HepG2 (cell line): Measurements from ENCODE around the gene SLC25A14. TPM values are rescaled to one million over a fixed set of nuclear protein-coding genes. Genes with fewer than 3 reads are reported as not detected.

ENCODE experiments used
- FOSL2 ChIP-seq: sonication (generic); formaldehyde crosslinking; IDR thresholded peaks from 2 replicates; pipeline ENCODE4 v1.4.0; 2020; ENCODE audit warnings: missing genetic modification reagents
- PPARG ChIP-seq: conservative IDR thresholded peaks from 2 replicates; pipeline ENCODE4 v1.6.1; 2016; ENCODE audit warnings: missing biosample characterization, missing genetic modification reagents
- TCF7 ChIP-seq: sonication (generic); IDR thresholded peaks from 2 replicates; pipeline ENCODE4 v1.6.1; 2016; ENCODE audit warnings: antibody characterized with exemption, low read depth
- THAP11 ChIP-seq: IDR thresholded peaks from 2 replicates; pipeline ENCODE4 v1.6.1; 2016; ENCODE audit warnings: missing biosample characterization, missing genetic modification reagents
- ZFP1 ChIP-seq: IDR thresholded peaks from 2 replicates; pipeline ENCODE4 v1.6.1; 2016
- ZNF773 ChIP-seq: sonication (generic); formaldehyde crosslinking; IDR thresholded peaks from 2 replicates; pipeline ENCODE4 v1.4.0; 2020; ENCODE audit warnings: missing genetic modification reagents, borderline replicate concordance
- ZNF790 ChIP-seq: sonication (generic); formaldehyde crosslinking; IDR thresholded peaks from 2 replicates; pipeline ENCODE4 v1.8.0; 2022; ENCODE audit warnings: missing genetic modification reagents, mild to moderate bottlenecking, borderline replicate concordance
- polyA plus RNA-seq, 8 experiments: library from polyadenylated mRNA; depleted of rRNA in 3 of 8; stranded (reverse) in 7 of 8; unstranded in 1 of 8; fragments of >200 nt; fragmentation: Illumina TruSeq in 4 of 8; extraction: Trizol in 4 of 8; gene quantifications; 2 replicates each; pipeline versions ENCODE4 v1.2.1 to v1.2.3, GENCODE V29; 2011 to 2016; ENCODE audit warnings: low read depth in 4 of 8, missing spikeins in 1 of 8, mixed read lengths in 1 of 8; ENCODE audit not compliant: insufficient read depth in 1 of 8
- total RNA-seq, 5 experiments: library from RNA; depleted of rRNA; stranded (reverse); fragments of >200 nt; fragmentation: Illumina TruSeq; extraction: Trizol; gene quantifications; 2 replicates each; pipeline ENCODE4 v1.2.3, GENCODE V29; 2016; ENCODE audit warnings: low read depth in 1 of 5
- TF ChIP-seq, protein P1 (sequence below): sonication (generic); formaldehyde crosslinking; IDR thresholded peaks from 2 replicates; pipeline ENCODE4 v1.4.0; 2020; ENCODE audit warnings: missing genetic modification reagents
- TF ChIP-seq, protein P2 (sequence below): IDR thresholded peaks from 2 replicates; pipeline ENCODE4 v1.6.1; 2012; ENCODE audit warnings: inconsistent platforms
- TF ChIP-seq, protein P3 (sequence below): IDR thresholded peaks from 2 replicates; pipeline ENCODE4 v1.6.1; 2016; ENCODE audit warnings: mild to moderate bottlenecking
- TF ChIP-seq, protein P4 (sequence below): sonication (generic); formaldehyde crosslinking; IDR thresholded peaks from 2 replicates; pipeline ENCODE4 v1.5.0; 2020; ENCODE audit warnings: missing genetic modification reagents
- TF ChIP-seq, protein P5 (sequence below): sonication (generic); formaldehyde crosslinking; conservative IDR thresholded peaks from 2 replicates; pipeline ENCODE4 v1.4.0; 2020; ENCODE audit warnings: mild to moderate bottlenecking, missing genetic modification reagents, moderate library complexity
- TF ChIP-seq, protein P6 (sequence below): sonication (generic); formaldehyde crosslinking; IDR thresholded peaks from 2 replicates; pipeline ENCODE4 v1.4.0; 2020; ENCODE audit warnings: missing genetic modification reagents

SLC25A14 gene
- total and polyA plus RNA-seq, 2 of the 13 experiments (the other 11 are each of a cell fraction or from before 2014, with no cell fraction given): 14.0 to 15.6 TPM

DNA sequence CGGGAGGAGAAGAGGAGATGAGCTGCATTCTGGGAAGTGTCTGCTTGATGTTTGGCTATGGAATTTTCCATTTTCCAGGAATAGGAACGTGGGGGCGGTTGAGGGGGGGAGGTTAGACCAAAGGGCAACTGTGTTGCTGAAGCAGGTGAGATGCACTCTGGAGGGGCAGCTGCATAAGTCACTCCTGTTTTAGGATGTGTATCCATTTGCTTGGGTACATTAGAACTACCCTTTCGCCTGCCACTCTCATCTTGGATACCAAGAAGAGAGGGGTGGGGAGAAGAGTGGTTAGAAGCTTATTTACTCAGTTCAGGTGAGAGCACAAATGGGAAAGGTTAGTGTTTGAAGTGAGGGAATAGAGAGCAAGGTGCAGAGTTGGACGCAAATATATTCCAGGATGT, 46.7 kb downstream of the SLC25A14 start (continued):
- no peak for TF ChIP-seq ZNF773
- TF ChIP-seq, protein P1, sequence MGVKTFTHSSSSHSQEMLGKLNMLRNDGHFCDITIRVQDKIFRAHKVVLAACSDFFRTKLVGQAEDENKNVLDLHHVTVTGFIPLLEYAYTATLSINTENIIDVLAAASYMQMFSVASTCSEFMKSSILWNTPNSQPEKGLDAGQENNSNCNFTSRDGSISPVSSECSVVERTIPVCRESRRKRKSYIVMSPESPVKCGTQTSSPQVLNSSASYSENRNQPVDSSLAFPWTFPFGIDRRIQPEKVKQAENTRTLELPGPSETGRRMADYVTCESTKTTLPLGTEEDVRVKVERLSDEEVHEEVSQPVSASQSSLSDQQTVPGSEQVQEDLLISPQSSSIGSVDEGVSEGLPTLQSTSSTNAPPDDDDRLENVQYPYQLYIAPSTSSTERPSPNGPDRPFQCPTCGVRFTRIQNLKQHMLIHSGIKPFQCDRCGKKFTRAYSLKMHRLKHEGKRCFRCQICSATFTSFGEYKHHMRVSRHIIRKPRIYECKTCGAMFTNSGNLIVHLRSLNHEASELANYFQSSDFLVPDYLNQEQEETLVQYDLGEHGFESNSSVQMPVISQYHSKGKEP: no peak
- TF ChIP-seq ZNF790: no peak
- 0 out of 2 replicates have a peak, but pooled peaks have one; percentile 25 for TF ChIP-seq TCF7
- TF ChIP-seq THAP11: peak; percentile 27
- TF ChIP-seq, protein P2, sequence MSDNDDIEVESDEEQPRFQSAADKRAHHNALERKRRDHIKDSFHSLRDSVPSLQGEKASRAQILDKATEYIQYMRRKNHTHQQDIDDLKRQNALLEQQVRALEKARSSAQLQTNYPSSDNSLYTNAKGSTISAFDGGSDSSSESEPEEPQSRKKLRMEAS: 0 out of 2 replicates have a peak, but pooled peaks have one; percentile 33
- TF ChIP-seq, protein P3, sequence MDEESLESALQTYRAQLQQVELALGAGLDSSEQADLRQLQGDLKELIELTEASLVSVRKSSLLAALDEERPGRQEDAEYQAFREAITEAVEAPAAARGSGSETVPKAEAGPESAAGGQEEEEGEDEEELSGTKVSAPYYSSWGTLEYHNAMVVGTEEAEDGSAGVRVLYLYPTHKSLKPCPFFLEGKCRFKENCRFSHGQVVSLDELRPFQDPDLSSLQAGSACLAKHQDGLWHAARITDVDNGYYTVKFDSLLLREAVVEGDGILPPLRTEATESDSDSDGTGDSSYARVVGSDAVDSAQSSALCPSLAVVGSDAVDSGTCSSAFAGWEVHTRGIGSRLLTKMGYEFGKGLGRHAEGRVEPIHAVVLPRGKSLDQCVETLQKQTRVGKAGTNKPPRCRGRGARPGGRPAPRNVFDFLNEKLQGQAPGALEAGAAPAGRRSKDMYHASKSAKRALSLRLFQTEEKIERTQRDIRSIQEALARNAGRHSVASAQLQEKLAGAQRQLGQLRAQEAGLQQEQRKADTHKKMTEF: 0 out of 2 replicates have a peak, but pooled peaks have one; percentile 22
- peak; percentile 27; the same call in 1 of the 2 replicates for TF ChIP-seq PPARG (CRISPR knock-in tag)
- no peak for TF ChIP-seq FOSL2 (CRISPR knock-in tag)
- no peak for TF ChIP-seq ZFP1 (CRISPR knock-in tag)
- TF ChIP-seq, protein P4, sequence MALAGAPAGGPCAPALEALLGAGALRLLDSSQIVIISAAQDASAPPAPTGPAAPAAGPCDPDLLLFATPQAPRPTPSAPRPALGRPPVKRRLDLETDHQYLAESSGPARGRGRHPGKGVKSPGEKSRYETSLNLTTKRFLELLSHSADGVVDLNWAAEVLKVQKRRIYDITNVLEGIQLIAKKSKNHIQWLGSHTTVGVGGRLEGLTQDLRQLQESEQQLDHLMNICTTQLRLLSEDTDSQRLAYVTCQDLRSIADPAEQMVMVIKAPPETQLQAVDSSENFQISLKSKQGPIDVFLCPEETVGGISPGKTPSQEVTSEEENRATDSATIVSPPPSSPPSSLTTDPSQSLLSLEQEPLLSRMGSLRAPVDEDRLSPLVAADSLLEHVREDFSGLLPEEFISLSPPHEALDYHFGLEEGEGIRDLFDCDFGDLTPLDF: no peak
- TF ChIP-seq, protein P5, sequence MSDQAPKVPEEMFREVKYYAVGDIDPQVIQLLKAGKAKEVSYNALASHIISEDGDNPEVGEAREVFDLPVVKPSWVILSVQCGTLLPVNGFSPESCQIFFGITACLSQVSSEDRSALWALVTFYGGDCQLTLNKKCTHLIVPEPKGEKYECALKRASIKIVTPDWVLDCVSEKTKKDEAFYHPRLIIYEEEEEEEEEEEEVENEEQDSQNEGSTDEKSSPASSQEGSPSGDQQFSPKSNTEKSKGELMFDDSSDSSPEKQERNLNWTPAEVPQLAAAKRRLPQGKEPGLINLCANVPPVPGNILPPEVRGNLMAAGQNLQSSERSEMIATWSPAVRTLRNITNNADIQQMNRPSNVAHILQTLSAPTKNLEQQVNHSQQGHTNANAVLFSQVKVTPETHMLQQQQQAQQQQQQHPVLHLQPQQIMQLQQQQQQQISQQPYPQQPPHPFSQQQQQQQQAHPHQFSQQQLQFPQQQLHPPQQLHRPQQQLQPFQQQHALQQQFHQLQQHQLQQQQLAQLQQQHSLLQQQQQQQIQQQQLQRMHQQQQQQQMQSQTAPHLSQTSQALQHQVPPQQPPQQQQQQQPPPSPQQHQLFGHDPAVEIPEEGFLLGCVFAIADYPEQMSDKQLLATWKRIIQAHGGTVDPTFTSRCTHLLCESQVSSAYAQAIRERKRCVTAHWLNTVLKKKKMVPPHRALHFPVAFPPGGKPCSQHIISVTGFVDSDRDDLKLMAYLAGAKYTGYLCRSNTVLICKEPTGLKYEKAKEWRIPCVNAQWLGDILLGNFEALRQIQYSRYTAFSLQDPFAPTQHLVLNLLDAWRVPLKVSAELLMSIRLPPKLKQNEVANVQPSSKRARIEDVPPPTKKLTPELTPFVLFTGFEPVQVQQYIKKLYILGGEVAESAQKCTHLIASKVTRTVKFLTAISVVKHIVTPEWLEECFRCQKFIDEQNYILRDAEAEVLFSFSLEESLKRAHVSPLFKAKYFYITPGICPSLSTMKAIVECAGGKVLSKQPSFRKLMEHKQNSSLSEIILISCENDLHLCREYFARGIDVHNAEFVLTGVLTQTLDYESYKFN (CRISPR knock-in tag): peak; percentile 87
- TF ChIP-seq, protein P6, sequence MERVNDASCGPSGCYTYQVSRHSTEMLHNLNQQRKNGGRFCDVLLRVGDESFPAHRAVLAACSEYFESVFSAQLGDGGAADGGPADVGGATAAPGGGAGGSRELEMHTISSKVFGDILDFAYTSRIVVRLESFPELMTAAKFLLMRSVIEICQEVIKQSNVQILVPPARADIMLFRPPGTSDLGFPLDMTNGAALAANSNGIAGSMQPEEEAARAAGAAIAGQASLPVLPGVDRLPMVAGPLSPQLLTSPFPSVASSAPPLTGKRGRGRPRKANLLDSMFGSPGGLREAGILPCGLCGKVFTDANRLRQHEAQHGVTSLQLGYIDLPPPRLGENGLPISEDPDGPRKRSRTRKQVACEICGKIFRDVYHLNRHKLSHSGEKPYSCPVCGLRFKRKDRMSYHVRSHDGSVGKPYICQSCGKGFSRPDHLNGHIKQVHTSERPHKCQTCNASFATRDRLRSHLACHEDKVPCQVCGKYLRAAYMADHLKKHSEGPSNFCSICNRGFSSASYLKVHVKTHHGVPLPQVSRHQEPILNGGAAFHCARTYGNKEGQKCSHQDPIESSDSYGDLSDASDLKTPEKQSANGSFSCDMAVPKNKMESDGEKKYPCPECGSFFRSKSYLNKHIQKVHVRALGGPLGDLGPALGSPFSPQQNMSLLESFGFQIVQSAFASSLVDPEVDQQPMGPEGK (CRISPR knock-in tag): peak; percentile 81
